GM18526 (cell line): ENCODE data around the gene ATP9B.

Experiments used
- POLR2A ChIP-seq: IDR thresholded peaks from 3 replicates; pipeline ENCODE4 v1.6.1; 2011; ENCODE audit not compliant: insufficient read length; ENCODE audit errors: extremely low read depth

ATP9B gene

DNA sequence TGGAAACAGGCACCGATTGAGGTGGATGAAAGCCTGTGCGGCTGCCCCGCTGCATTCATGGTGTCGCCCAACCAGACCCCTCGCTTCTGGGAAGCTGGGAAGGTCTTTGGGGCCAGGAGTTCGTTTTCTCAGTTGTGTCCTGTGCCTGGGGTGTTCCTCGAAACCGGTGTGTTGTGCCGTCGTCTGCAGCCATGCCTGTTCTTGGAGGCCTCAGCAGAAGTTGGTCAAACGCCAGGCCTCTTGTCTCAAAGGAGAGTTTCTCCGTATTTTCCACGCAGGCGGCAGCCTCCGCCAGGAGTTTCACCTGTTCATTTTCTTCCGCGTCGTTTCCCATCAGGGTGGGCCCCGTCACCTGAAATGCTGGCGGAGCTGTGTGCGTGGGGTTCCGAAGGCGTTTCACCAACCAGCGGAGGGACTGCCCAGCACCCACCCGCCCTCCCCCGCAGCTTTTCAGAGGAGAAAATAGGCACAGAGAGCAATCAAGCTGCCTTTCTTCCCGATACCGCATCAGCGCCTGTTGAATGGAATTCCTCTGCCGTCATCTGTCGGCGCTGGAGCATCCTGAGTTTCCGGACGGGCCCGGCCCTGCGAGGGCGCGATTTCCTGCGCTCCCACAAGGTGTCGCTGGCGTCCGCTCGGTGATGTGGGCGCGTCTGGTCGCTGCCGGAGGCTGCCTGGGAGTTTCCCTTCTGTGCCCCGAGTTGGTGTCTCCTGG lies 309.5 kb downstream of the ATP9B start:
- TF ChIP-seq POLR2A, result no peak

DNA sequence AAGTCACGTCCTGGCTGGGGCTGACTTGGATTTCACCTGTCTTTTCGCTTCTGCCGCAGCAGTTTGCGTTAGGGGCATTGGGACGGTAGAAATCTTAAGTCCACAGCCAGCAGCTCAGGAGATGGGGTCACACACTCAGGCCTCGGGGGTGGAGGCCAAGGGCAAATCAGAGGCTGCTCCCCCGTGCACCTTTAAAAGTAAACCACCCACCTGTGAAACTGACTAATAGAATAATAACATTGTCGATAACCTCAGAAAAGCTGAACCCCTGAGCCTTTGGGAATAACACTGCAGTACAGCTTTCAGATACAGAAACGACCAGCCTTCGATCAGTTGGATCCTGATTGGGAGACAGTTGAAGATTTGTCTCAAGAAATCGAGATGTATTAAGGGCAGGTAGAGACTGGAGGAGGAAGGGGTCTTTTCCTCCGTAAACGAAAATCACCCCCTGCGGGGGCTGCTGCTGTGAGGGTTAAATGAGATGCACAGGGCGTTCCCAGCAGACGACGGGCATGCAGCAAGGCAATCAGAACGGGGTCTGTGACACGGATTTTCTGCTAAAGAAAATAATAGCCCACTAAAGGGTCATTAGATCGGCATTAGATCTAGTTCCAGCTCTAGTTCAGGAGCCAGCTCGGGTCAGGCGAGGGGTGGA lies 310.2 kb downstream of the ATP9B start:
- no peak for TF ChIP-seq POLR2A

DNA sequence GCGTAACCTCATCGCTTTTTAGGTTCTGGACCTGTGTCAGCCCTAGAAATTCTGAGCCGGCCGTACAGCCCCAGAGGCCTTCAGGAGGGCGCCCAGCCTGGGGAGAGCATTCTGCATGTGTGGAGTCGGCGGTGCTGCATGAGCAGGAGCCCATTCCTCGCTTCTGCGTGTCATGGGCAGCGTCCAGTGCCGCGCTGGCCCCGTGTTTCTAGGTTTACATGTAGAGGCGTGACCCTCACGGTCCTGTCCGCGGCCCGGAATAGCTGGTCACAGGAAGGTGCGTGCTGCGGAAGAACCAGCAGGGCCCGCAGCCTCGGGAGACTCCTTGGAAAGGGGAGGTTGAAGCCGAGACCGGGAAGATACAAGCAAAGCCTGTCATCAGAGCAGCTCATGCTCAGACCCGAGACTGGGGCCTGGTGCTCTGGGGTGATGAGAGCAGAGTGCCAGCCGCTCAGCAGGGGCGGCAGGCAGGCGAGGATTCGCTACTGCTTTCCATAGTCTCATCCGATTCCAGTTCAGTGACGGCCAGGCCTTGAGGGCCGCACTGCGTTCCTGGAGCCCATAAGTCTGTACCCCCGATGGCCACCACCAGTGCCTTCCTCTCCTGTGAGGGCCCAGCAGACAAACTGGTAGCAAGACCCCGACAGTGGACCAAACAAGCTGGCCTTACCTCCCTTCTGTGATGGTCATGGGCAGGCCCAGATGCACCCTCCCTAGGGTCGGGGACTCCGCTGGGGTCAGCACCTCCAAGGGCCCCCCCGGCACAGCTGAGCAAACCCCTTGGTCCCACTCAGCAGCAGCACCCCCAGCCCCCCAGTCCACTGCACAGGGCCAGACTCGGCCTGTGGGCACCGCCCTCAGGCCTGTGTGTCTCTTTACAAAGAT lies 311.0 kb downstream of the ATP9B start:
- no peak for TF ChIP-seq POLR2A

- TF ChIP-seq POLR2A, result no peak
Observed at GRCh38 chr18:79380816-79381806, 311.9 kb downstream of the ATP9B start.

DNA sequence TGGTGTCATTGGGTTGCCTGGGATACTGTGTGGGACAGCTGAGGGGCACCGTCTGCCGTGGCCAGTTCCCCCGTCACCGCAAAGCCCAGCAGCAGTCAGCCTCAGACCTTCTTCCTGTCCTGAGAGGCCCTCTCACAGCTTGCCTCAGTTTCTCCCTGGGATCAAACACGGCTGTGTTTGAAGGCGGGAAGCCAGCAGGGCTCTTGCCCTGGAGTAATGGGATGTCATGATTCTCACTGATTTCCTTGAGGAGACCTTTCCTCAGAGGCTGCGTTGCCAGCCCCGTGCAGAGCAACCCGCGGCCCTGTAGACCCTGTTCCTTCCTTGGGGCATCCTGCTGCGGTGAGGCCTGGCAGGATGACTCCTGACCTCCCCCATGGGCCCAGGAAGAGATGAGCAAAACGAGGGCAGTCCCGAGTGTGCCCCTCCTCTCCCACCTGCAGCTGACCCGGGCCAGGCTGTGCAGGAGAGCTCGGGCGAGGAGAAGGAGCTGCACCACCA lies 312.7 kb downstream of the ATP9B start:
- no peak for TF ChIP-seq POLR2A

GRCh38 chr18:79382681-79383387 lies 313.6 kb downstream of the ATP9B start:
- no peak for TF ChIP-seq POLR2A

GRCh38 chr18:79383388-79384056 lies 314.3 kb downstream of the ATP9B start:
- no peak for TF ChIP-seq POLR2A

GRCh38 chr18:79384151-79384807 lies 315.1 kb downstream of the ATP9B start:
- TF ChIP-seq POLR2A, result no peak

DNA sequence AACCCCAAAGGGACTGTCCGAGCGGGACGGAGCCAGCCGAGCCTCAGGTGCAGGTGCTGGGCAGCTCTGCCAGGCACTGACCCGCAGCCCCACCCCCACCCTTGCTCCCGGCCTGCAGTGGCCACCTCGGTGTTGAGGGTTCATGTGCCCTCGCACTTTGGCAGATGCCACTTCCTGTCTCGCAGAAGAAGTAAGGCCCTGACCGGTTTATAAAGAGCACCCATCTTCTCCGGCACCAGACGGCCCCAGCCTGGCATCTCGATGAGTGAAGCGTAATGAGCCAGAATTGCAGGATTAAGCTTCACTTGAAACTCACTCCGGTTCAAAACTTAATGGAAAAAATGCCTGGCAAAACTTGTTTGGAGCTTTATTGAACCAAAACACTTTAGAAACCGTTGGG lies 315.6 kb downstream of the ATP9B start:
- TF ChIP-seq POLR2A, result no peak

GRCh38 chr18:79385326-79385707 lies 316.1 kb downstream of the ATP9B start:
- TF ChIP-seq POLR2A, result no peak

DNA sequence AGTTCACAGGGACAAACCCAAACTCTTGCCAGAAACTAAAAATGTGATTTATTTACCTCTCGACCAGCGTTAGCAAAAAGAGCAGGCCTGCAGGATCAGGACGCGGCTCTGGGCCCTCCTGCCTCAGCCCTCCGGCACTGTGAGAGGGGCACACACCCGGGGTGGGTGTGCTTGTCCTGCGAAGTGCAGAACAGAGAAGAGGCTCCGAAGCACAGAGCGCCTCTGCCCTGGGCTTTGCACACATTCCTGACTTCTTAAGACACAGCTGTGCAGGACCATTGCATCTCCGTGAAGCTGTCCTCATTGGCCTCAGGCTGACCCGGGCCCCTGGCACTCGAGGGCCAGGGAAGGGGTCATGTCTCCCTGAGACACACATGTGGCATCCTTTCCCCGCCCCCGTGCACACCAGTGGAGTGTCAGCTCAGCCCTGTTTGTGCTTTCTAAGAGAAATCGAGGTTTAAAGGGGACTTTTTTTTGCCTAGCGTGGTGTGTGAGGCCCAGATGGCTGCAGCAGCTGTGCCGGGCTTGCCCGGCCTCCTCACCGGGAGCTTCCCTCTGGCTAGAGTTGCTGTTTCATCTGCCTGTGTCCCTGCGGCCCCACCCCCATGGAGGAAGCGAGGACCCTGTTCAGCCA lies 316.6 kb downstream of the ATP9B start:
- no peak for TF ChIP-seq POLR2A

DNA sequence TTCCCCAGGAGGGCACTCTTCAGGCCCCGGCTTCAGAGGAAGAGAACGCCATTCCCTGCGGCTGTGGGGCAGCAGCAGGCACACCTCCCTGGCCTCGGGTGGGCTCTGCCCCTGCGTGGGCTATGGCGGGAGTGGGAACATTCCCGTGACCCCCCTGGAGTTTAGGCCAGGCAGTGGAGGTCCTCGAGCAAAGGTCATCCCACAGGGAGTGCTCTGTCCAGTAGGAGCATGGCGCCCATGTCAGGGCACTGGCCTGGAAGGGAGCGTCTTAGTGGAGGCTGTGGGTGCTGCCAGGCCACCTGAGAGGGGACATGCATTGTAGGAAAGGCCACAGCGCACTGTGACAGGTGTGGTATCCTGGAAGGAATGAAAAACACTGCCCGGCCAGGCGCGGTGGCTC lies 317.4 kb downstream of the ATP9B start:
- TF ChIP-seq POLR2A, result no peak
